ENCODE results near the gene SMARCA1. TPM values are rescaled to one million over a fixed set of nuclear protein-coding genes. Genes with fewer than 3 reads are reported as not detected.

The SMARCA1 gene
- total RNA-seq, 1 experiment from 2014 or later, result 38.8 TPM

DNA sequence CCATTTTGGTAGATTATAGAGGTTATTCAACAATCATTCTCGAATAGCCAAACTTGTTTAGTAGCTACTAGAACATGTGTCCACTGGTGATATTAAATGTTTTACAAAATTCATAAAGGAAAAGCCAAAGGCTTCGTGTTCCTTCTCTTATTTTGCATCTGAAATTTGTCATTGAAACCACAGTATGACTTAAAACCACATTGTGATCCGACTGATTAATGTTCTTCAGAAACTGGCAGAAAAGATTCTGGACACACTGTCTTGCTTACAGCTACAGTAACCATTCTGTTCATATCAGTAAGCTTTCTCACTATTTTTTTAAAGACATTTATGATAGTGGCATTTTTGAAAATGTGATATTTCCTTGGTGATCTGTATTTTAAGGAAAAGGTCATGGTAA is 2.6 kb upstream of the SMARCA1 start:
- no peak overlapping the region for H2AFZ ChIP-seq (ENCODE audit: low read depth, low read length, poor library complexity, severe bottlenecking)
- DNase-seq (ENCODE audit: low read depth, low spot score) (no peak), ATAC-seq (no peak)
- H3K4me2 ChIP-seq (ENCODE audit: low read length), result no peak overlapping the region
- H3K27me3 ChIP-seq (ENCODE audit: insufficient read depth, low read length), result no peaks in the 10 kb centered on the region
- no peaks in the 10 kb centered on the region for H3K9me3 ChIP-seq (ENCODE audit: control insufficient read depth in 1 of 2, insufficient read depth in 1 of 2, low read depth in 1 of 2, low read length in 2 of 2)
- H3K9ac ChIP-seq (ENCODE audit: low read length), result no peak overlapping the region
- ChIA-PET RAD21 (ENCODE audit: low non-redundant PET in 1 of 2, low total read pairs in 2 of 2, uncharacterized antibody in 2 of 2, unreplicated experiment in 2 of 2) (no interaction called here), CTCF (interaction anchor here (0.7 kb wide), 1 partner anchor 212 kb away, joined by 3 read pairs; no protein-coding TSS in a partner anchor), POLR2A (no interaction called here)
- H3K4me3 ChIP-seq (replicated peaks in 1 of 2; ENCODE audit: low read depth in 1 of 2, low read length in 2 of 2), result no peak overlapping the region
- no peaks in the 10 kb centered on the region for H3K9me2 ChIP-seq (ENCODE audit: insufficient read depth)
- peaks cover 5 to 7% of the 10 kb centered on the region in 2 experiments; a peak in 3 of 4 replicates for H3K4me1 ChIP-seq (ENCODE audit: control insufficient read depth in 1 of 2, insufficient read depth in 2 of 2, low read length in 2 of 2)
- intact Hi-C loops (cut with micrococcal nuclease), result no loop called here
- no peak overlapping the region for H3K27ac ChIP-seq (ENCODE audit: low read depth, low read length)
- TF ChIP-seq SP1 (IDR thresholded peaks at IDR 0.05; ENCODE audit: low read depth) (no peak), ELF1 (IDR thresholded peaks at IDR 0.05; ENCODE audit: borderline replicate concordance, low read depth) (no peak), EZH2phosphoT487 (IDR thresholded peaks at IDR 0.05; ENCODE audit: borderline replicate concordance) (no peak)
- TF ChIP-seq, protein P1, sequence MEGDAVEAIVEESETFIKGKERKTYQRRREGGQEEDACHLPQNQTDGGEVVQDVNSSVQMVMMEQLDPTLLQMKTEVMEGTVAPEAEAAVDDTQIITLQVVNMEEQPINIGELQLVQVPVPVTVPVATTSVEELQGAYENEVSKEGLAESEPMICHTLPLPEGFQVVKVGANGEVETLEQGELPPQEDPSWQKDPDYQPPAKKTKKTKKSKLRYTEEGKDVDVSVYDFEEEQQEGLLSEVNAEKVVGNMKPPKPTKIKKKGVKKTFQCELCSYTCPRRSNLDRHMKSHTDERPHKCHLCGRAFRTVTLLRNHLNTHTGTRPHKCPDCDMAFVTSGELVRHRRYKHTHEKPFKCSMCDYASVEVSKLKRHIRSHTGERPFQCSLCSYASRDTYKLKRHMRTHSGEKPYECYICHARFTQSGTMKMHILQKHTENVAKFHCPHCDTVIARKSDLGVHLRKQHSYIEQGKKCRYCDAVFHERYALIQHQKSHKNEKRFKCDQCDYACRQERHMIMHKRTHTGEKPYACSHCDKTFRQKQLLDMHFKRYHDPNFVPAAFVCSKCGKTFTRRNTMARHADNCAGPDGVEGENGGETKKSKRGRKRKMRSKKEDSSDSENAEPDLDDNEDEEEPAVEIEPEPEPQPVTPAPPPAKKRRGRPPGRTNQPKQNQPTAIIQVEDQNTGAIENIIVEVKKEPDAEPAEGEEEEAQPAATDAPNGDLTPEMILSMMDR (IDR thresholded peaks at IDR 0.05 in 2 of 3, conservative IDR thresholded peaks at IDR 0.05 in 1 of 3; ENCODE audit: borderline replicate concordance in 1 of 3, insufficient read depth in 1 of 3, low read depth in 2 of 3, low read length in 2 of 3), result no peak
- TF ChIP-seq, protein P2, sequence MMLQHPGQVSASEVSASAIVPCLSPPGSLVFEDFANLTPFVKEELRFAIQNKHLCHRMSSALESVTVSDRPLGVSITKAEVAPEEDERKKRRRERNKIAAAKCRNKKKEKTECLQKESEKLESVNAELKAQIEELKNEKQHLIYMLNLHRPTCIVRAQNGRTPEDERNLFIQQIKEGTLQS (IDR thresholded peaks at IDR 0.05), result no peak
- H3K36me3 ChIP-seq (ENCODE audit: control insufficient read depth in 1 of 2, insufficient read depth in 2 of 2, low read length in 2 of 2), result no peaks in the 10 kb centered on the region
- no peaks in the 10 kb centered on the region for H4K20me1 ChIP-seq (ENCODE audit: insufficient read depth)
- peaks cover 11% of the 10 kb centered on the region for H3K79me2 ChIP-seq (ENCODE audit: insufficient read depth, low read length)
- BruUV-seq (replicated peaks), result no TSS peak

DNA sequence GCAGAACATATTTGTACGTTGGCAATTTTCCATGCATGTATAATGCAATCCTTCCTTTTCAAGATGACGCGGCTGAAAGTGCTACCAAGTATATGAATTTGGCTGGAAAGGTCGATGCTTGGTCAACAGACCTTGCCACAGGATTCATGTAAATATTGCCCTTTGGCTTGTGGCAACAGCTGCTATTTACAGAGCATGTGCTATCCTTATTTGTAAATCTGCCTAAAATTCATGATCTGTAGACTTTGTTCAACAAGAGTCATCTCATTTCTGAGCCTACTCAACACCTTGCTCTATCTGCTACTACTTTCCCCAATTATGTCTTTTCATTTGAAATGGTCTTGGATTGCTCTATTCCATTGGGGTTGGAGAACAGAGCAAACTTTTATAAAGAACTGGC is 1.9 kb upstream of the SMARCA1 start:
- no peak for DNase-seq (ENCODE audit: low read depth, low spot score)
- TF ChIP-seq, protein P3, sequence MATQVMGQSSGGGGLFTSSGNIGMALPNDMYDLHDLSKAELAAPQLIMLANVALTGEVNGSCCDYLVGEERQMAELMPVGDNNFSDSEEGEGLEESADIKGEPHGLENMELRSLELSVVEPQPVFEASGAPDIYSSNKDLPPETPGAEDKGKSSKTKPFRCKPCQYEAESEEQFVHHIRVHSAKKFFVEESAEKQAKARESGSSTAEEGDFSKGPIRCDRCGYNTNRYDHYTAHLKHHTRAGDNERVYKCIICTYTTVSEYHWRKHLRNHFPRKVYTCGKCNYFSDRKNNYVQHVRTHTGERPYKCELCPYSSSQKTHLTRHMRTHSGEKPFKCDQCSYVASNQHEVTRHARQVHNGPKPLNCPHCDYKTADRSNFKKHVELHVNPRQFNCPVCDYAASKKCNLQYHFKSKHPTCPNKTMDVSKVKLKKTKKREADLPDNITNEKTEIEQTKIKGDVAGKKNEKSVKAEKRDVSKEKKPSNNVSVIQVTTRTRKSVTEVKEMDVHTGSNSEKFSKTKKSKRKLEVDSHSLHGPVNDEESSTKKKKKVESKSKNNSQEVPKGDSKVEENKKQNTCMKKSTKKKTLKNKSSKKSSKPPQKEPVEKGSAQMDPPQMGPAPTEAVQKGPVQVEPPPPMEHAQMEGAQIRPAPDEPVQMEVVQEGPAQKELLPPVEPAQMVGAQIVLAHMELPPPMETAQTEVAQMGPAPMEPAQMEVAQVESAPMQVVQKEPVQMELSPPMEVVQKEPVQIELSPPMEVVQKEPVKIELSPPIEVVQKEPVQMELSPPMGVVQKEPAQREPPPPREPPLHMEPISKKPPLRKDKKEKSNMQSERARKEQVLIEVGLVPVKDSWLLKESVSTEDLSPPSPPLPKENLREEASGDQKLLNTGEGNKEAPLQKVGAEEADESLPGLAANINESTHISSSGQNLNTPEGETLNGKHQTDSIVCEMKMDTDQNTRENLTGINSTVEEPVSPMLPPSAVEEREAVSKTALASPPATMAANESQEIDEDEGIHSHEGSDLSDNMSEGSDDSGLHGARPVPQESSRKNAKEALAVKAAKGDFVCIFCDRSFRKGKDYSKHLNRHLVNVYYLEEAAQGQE (IDR thresholded peaks at IDR 0.05; ENCODE audit: low read depth), result no peak
- TF ChIP-seq YY1 (IDR thresholded peaks at IDR 0.05; ENCODE audit: extremely low read depth, insufficient replicate concordance, low read depth, low read length), result no peak
- TF ChIP-seq CBX3 (IDR thresholded peaks at IDR 0.05; ENCODE audit: low read depth), result no peak
- TF ChIP-seq EGR1 (IDR thresholded peaks at IDR 0.05; ENCODE audit: low read depth), result no peak
- TF ChIP-seq RAD21 (IDR thresholded peaks at IDR 0.05; ENCODE audit: low read depth), result no peak
- no peak for TF ChIP-seq TCF7L2 (IDR thresholded peaks at IDR 0.05; ENCODE audit: borderline replicate concordance, extremely low read depth, insufficient read depth, insufficient read length)
- TF ChIP-seq ZNF274 (IDR thresholded peaks at IDR 0.05; ENCODE audit: low read depth, low read length), result no peak

More for the DNA sequence above, 1.9 kb upstream of the SMARCA1 start:
- RAD21 ChIA-PET (ENCODE audit: low non-redundant PET in 1 of 2, low total read pairs in 2 of 2, uncharacterized antibody in 2 of 2, unreplicated experiment in 2 of 2), result no interaction called here
- BruUV-seq (replicated peaks), result no TSS peak
- CTCF ChIA-PET, result no interaction called here
- no peaks in the 10 kb centered on the region for H3K9me2 ChIP-seq (ENCODE audit: insufficient read depth)
- H3K9ac ChIP-seq (ENCODE audit: low read length), result no peak overlapping the region
- no peaks in the 10 kb centered on the region for H3K27me3 ChIP-seq (ENCODE audit: insufficient read depth, low read length)
- H3K4me1 ChIP-seq (ENCODE audit: control insufficient read depth in 1 of 2, insufficient read depth in 2 of 2, low read length in 2 of 2), result peaks cover 5 to 7% of the 10 kb centered on the region in 2 experiments; a peak in 3 of 4 replicates
- no peak overlapping the region for H3K4me2 ChIP-seq (ENCODE audit: low read length)
- no peak overlapping the region for H3K4me3 ChIP-seq (replicated peaks in 1 of 2; ENCODE audit: low read depth in 1 of 2, low read length in 2 of 2)
- intact Hi-C loops (cut with micrococcal nuclease), result no loop called here
- H3K9me3 ChIP-seq (ENCODE audit: control insufficient read depth in 1 of 2, insufficient read depth in 1 of 2, low read depth in 1 of 2, low read length in 2 of 2), result no peaks in the 10 kb centered on the region
- no peak for ATAC-seq
- no peak overlapping the region for H2AFZ ChIP-seq (ENCODE audit: low read depth, low read length, poor library complexity, severe bottlenecking)
- no peaks in the 10 kb centered on the region for H3K36me3 ChIP-seq (ENCODE audit: control insufficient read depth in 1 of 2, insufficient read depth in 2 of 2, low read length in 2 of 2)
- no peak overlapping the region for H3K27ac ChIP-seq (ENCODE audit: low read depth, low read length)
- no peaks in the 10 kb centered on the region for H4K20me1 ChIP-seq (ENCODE audit: insufficient read depth)
- H3K79me2 ChIP-seq (ENCODE audit: insufficient read depth, low read length), result peaks cover 14% of the 10 kb centered on the region
- POLR2A ChIA-PET, result no interaction called here

Data from HCT116 (cell line).